CMK (cell line): ENCODE results near the gene ZER1.
"Not testable (repeated sequence)": the region's sequence is repeated elsewhere in the genome, so short reads cannot be mapped to it uniquely, and the experiment has no call there.

Experiments used
- DNase-seq: peaks from one replicate; pipeline ENCODE4 v3.0.0-alpha.2; 2010; ENCODE audit warnings: low read depth

The ZER1 gene

DNA sequence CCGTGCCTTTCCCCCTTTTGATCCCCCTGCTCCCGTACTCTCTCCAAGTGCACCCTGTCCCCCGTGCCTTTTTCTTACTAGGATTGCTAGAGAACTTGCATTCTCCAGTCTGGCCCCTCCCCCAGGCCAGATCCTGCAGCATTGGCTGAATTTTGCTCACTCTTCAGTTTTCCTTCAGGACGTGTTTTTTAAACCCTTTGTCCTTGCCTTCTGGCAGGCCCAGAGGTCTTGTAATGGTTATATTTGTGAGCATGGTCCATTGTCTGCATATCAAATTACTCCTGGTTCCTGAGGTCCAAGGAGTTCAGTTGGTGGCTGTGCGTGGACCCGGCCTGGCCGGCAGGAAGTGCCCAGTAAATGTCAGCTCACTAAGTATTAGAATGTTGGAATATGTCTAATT lies 15.9 kb upstream of the ZER1 start:
- DNase-seq, result no peak

DNA sequence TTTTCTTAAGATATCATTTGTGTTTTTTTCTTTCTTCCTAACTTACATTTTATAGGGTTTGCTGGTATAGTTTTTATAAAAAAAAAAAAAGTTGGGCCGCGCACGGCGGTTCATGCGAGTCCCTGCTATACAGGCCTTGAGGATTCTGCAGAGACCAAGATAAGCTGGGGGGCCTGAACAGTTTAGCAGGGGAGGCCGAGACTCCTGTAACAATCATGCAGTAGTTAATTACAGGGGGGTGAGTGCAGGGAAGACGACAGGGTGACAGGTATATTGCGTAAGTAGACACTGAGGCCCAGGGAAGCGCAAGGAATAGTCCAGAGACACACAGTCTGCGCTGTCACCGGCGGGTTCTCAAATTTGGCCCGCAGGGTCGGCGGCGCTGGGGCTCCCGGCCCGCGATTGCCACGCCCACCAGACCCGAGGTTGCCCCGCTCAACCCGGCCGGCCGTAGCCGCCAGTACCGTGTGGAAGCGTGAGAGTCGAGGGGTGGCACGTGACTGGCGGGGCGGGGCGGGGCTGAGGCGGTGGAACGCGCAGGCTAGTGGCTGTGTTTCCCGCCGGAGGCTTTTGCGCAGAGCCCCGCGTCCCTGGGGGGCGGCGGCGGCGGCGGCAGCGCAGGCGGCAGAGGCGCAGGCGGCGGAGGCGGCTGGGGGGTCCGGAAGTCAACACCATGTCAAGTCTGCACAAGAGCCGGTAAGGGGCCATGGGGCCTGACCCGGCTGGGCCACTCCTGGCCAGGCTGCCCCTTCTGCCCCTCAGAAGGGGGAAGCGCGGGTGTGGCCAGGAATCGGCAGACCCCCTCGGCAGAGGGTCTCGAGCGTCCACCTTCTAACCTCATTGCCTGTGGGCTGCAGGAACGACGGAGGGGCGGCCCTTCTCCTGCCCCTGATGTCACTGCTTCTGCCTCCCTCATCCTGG lies 15.2 kb upstream of the ZER1 start, which contains the start of gene TBC1D13:
TBC1D13 (plus strand) TSS at position 573 of the 921 bp plus-strand sequence; CDS start at position 674, 101 bp downstream.
- peak; percentile 46 for DNase-seq

DNA sequence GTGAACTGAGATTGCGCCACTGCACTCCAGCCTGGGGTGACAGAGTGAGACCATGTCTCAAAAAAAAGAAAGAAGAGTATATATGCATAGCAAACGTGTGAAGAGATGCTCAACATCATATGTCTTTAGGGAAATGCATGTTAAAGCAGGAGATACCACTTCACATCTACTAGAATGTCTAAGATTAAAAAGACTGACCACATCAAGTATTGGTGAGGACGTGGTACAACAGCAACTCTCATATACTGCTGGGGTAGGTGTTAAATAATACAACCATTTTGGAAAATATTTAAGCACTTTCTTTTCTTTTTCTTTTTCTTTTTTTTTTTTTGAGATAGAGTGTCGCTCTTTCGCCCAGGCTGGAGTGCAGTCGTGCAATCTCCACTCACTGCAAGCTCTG lies 13.7 kb upstream of the ZER1 start:
- no peak for DNase-seq

DNA sequence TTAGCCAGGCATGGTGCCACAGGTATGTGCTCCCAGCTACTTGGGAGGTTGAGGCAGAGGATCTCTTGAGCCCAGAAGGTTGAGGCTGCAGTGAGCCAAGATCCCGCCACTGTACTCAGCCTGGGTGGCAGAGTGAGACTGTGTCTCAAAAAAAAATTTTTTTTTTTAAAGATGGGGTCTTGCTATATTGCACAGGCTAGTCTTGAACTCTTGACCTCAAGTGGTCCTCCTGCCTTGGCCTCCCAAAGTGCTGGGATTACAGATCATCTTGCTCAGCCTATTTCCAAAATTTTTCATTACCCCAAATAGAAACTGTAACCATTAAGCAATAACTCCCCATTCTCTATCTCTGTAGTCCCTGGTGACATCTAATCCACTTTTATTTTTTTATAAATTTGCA lies 10.9 kb upstream of the ZER1 start:
- DNase-seq, result no peak

GRCh38 chr9:128781187-128782070 lies 9.7 kb upstream of the ZER1 start:
- no peak for DNase-seq

GRCh38 chr9:128780093-128780492 lies 8.4 kb upstream of the ZER1 start:
- not testable (repeated sequence) for DNase-seq

- no peak for DNase-seq
Measured at GRCh38 chr9:128774804-128775203, 3.1 kb upstream of the ZER1 start.

DNA sequence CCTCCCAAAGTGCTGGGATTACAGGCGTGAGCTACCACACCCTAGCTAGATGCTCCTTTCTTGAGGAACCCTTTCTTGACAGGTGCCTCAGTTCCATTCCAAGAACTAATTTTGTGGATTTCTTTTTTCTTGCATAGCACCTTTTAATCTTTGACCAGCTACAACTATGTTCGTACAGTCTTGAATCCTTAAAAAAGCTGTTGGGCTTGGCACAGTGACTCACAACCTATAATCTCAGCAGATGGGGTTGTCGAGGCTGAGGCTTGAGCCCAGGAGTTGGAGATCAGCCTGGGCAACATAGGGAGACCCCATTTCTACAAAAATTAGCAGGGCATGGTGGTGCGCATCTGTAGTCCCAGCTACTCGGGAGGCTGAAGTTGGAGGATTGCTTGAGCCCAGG lies 1.3 kb upstream of the ZER1 start:
- no peak for DNase-seq

DNA sequence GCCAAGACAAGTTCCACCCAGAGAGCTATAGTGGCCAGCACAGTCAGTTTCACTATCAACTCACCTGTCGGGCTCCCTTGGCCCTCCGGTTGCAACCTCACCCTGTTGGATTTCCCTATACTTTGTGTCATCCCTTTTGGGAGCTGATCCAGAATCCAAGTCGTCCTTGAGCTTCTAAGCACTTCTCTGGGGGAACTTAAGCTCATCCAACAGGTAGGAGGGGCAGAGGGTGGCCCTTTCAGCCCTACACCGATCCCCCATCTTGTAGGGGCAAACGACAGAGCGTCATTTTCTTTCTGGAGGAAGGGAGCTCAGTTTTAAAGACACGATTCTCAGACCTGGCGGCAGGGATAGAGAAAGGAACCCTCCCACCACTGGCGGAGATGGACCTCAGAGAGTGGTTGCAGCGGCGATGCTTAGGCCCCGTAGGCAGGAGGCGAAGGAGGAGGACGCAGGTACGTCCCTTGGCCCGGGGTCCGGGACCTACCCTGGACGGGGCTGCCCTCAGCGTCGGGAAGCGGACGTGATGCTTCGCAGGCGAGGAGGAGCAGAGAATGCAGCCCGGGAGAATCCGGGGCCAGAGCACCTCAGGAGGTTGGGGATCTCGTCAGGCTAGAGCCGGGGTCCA lies 519 bp downstream of the ZER1 start:
- DNase-seq, result no peak

GRCh38 chr9:128770286-128771030 lies 1.3 kb downstream of the ZER1 start:
- DNase-seq, result no peak

- DNase-seq, result peak; percentile 63
Measured at GRCh38 chr9:128768606-128769005, 3.1 kb downstream of the ZER1 start.

- no peak for DNase-seq
Measured at GRCh38 chr9:128765499-128765898, 6.2 kb downstream of the ZER1 start.

- DNase-seq, result no peak
Measured at GRCh38 chr9:128764361-128764760, 7.4 kb downstream of the ZER1 start.

GRCh38 chr9:128762671-128763449 lies 8.9 kb downstream of the ZER1 start:
- DNase-seq, result no peak

DNA sequence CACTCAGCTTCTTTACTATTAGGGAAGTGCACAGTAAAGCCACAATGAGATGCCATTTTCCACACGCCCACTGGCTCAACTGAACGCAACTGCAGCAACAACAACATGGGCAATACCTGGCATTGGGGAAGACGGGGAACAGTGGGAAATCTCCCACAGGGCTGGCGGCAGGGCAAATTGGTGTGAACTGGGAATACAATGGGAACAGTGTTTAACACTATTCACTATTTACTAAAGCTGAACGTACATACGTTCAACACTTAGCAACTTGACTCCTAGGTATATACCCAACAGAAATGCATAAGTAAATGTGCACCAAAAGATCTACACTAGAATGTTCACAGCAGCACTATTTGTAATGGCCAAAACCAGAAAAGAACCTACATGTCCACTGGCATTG lies 14.1 kb downstream of the ZER1 start:
- no peak for DNase-seq

- DNase-seq, result no peak
Measured at GRCh38 chr9:128753627-128754026, 18.1 kb downstream of the ZER1 start.

DNA sequence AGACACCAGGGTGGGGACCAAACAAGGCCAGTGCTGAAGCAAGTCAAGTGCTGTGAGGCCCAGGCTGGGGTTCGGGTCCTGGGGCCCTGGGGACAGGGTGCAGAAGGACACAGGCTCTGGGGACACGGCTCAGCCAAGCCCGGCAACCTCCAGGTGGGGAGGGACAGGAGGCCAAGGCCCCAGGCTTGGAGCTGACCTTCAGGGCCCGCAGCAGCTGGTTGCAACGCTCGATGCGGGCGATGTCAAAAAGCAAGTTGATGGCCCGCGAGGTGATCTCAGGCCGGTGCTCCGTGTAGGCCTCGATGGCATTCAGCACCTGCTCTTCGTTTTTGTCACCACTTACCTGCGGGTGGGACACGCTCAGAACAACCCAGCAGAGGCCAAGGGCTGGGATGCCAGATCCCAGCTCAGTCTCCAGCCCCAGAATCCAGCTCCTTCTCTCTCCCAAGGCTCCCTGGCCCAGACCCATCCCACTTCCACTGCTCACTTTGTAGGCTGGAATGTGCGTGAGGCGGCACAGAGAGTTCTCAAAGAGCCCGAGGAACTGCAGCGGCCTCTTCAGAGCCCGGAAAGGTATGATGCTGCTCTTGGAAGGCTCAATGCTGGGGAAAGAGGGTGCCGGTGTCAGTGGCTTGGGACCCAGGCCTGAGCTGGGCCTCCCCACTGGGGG lies 20.7 kb downstream of the ZER1 start:
- DNase-seq, result no peak

GRCh38 chr9:128747241-128747640 lies 24.5 kb downstream of the ZER1 start:
- no peak for DNase-seq

GRCh38 chr9:128743421-128743820 lies 28.3 kb downstream of the ZER1 start:
- no peak for DNase-seq

DNA sequence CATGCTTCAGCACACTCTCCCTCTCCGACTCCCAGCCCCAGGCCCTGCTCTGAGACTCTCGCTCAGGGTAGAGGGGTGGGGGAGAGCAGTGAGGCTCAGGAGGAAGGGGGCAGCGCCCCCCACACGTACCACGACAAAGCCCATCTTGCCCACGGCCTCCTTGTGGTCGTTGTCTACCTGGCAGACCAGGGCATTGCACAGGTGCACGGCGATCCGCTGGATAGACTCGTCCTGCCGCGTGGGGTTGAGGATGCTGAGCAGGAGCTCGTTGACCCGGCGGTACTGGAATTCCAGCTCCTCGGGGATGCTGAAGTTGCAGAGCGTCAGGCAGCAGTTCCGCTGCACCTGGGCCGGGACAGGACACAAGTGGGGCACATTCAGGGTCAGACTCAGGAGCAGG lies 29.3 kb downstream of the ZER1 start:
- no peak for DNase-seq
